SK-N-SH treated with all-trans-retinoic acid at 6 μM for 48 hours (cell line): ENCODE data around the gene DBP.

Experiments used
- ATAC-seq: fragments of 200-7000 bp; cut with Tn5 transposase; 3 replicates; pipeline ENCODE4 v1.9.1; 2020; ENCODE audit warnings: mild to moderate bottlenecking, moderate library complexity
- ARNTL ChIP-seq: fragments of 450-650 bp; formaldehyde crosslinking; IDR thresholded peaks from 2 replicates; pipeline ENCODE4 v1.5.0; 2020; ENCODE audit warnings: low read depth, mild to moderate bottlenecking, moderate library complexity, borderline replicate concordance
- BACH2 ChIP-seq: fragments of 250-450 bp; sonication (Bioruptor Pico); IDR thresholded peaks from 2 replicates; pipeline ENCODE4 v1.9.0; 2021; ENCODE audit warnings: mild to moderate bottlenecking, borderline replicate concordance
- CSRNP3 ChIP-seq: fragments of 250-450 bp; sonication (Bioruptor Pico); IDR thresholded peaks from 2 replicates; pipeline ENCODE4 v1.5.1; 2021; ENCODE audit warnings: mild to moderate bottlenecking, moderate library complexity
- ESRRG ChIP-seq: fragments of 250-450 bp; sonication (Bioruptor Pico); IDR thresholded peaks from 2 replicates; pipeline ENCODE4 v1.6.1; 2021; ENCODE audit warnings: mild to moderate bottlenecking
- GLIS3 ChIP-seq: fragments of 250-450 bp; sonication (Bioruptor Pico); IDR thresholded peaks from 2 replicates; pipeline ENCODE4 v1.5.0; 2020; ENCODE audit warnings: mild to moderate bottlenecking, moderate library complexity
- ISL1 ChIP-seq: fragments of 250-450 bp; sonication (Bioruptor Pico); IDR thresholded peaks from 2 replicates; pipeline ENCODE4 v2.1.2; 2022; ENCODE audit warnings: mild to moderate bottlenecking, moderate library complexity
- OSR1 ChIP-seq: fragments of 250-450 bp; sonication (Bioruptor Pico); IDR thresholded peaks from 2 replicates; pipeline ENCODE4 v1.8.0; 2022; ENCODE audit warnings: moderate library complexity, mild to moderate bottlenecking, inconsistent platforms
- PATZ1 ChIP-seq: fragments of 250-450 bp; sonication (Bioruptor Pico); IDR thresholded peaks from 2 replicates; pipeline ENCODE4 v1.8.0; 2020; ENCODE audit warnings: mild to moderate bottlenecking, moderate library complexity, borderline replicate concordance
- PPARA ChIP-seq: fragments of 250-450 bp; sonication (Bioruptor Pico); IDR thresholded peaks from 2 replicates; pipeline ENCODE4 v1.5.0; 2020; ENCODE audit warnings: mild to moderate bottlenecking, borderline replicate concordance
- RARB ChIP-seq: fragments of 250-450 bp; sonication (Bioruptor Pico); IDR thresholded peaks from 2 replicates; pipeline ENCODE4 v1.8.0; 2021; ENCODE audit warnings: mild to moderate bottlenecking, moderate library complexity
- SNAI2 ChIP-seq: fragments of 250-450 bp; sonication (Bioruptor Pico); IDR thresholded peaks from 2 replicates; pipeline ENCODE4 v1.5.0; 2020; ENCODE audit warnings: mild to moderate bottlenecking, moderate library complexity
- TOX ChIP-seq: fragments of 250-450 bp; sonication (Bioruptor Pico); IDR thresholded peaks from 2 replicates; pipeline ENCODE4 v1.8.0; 2021; ENCODE audit warnings: mild to moderate bottlenecking, moderate library complexity, borderline replicate concordance
- ZC3H10 ChIP-seq: fragments of 250-450 bp; sonication (Bioruptor Pico); IDR thresholded peaks from 2 replicates; pipeline ENCODE4 v1.5.1; 2021; ENCODE audit warnings: mild to moderate bottlenecking, moderate library complexity
- ZFP30 ChIP-seq: fragments of 450-650 bp; formaldehyde crosslinking; IDR thresholded peaks from 2 replicates; pipeline ENCODE4 v1.5.0; 2022; ENCODE audit warnings: mild to moderate bottlenecking, moderate library complexity
- ZNF8 ChIP-seq: fragments of 450-650 bp; formaldehyde crosslinking; IDR thresholded peaks from 2 replicates; pipeline ENCODE4 v1.5.0; 2020; ENCODE audit warnings: mild to moderate bottlenecking, moderate library complexity
- TF ChIP-seq, protein P1 (sequence below): fragments of 250-450 bp; sonication (Bioruptor Pico); IDR thresholded peaks from 2 replicates; pipeline ENCODE4 v1.5.1; 2020; ENCODE audit warnings: low read depth, mild to moderate bottlenecking, moderate library complexity
- TF ChIP-seq, protein P2 (sequence below): fragments of 250-450 bp; sonication (Bioruptor Pico); IDR thresholded peaks from 2 replicates; pipeline ENCODE4 v1.5.0; 2020; ENCODE audit warnings: mild to moderate bottlenecking, moderate library complexity

DBP gene

GRCh38 chr19:48596679-48597465, 40.3 kb downstream of the DBP start:
- TF ChIP-seq TOX (CRISPR knock-in tag) (no peak), ESRRG (CRISPR knock-in tag) (no peak), ISL1 (no peak), GLIS3 (CRISPR knock-in tag) (no peak)
- no peak for ATAC-seq

DNA sequence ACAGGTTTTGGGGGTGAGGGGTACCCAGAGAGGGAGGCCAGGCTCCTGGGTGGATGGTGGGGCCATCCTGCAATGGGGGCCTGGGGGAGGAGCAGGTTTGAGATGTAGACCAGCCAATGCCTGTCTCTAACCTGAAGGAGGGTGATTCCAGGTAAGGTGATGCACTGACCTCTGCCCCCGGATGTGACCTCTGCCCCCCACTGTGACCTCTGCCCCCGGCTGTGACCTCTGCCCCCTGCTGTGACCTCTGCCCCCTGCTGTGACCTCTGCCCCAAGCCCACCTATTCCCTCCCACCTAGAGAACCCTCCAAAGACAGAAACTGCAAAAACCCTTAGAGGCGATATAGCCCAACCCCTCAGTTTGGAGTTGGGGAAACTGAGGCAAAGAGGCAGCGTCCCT, 40.9 kb downstream of the DBP start:
- no peak for ATAC-seq
- TF ChIP-seq ZNF8 (CRISPR knock-in tag) (no peak), BACH2 (no peak), CSRNP3 (CRISPR knock-in tag) (no peak), ISL1 (no peak), OSR1 (CRISPR knock-in tag) (no peak)
- TF ChIP-seq, protein P1, sequence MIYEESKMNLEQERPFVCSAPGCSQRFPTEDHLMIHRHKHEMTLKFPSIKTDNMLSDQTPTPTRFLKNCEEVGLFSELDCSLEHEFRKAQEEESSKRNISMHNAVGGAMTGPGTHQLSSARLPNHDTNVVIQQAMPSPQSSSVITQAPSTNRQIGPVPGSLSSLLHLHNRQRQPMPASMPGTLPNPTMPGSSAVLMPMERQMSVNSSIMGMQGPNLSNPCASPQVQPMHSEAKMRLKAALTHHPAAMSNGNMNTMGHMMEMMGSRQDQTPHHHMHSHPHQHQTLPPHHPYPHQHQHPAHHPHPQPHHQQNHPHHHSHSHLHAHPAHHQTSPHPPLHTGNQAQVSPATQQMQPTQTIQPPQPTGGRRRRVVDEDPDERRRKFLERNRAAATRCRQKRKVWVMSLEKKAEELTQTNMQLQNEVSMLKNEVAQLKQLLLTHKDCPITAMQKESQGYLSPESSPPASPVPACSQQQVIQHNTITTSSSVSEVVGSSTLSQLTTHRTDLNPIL, result no peak

- TF ChIP-seq CSRNP3 (CRISPR knock-in tag), result no peak
- TF ChIP-seq, protein P2, sequence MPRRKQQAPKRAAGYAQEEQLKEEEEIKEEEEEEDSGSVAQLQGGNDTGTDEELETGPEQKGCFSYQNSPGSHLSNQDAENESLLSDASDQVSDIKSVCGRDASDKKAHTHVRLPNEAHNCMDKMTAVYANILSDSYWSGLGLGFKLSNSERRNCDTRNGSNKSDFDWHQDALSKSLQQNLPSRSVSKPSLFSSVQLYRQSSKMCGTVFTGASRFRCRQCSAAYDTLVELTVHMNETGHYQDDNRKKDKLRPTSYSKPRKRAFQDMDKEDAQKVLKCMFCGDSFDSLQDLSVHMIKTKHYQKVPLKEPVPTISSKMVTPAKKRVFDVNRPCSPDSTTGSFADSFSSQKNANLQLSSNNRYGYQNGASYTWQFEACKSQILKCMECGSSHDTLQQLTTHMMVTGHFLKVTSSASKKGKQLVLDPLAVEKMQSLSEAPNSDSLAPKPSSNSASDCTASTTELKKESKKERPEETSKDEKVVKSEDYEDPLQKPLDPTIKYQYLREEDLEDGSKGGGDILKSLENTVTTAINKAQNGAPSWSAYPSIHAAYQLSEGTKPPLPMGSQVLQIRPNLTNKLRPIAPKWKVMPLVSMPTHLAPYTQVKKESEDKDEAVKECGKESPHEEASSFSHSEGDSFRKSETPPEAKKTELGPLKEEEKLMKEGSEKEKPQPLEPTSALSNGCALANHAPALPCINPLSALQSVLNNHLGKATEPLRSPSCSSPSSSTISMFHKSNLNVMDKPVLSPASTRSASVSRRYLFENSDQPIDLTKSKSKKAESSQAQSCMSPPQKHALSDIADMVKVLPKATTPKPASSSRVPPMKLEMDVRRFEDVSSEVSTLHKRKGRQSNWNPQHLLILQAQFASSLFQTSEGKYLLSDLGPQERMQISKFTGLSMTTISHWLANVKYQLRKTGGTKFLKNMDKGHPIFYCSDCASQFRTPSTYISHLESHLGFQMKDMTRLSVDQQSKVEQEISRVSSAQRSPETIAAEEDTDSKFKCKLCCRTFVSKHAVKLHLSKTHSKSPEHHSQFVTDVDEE (CRISPR knock-in tag), result no peak
- no peak for TF ChIP-seq GLIS3 (CRISPR knock-in tag)
- TF ChIP-seq ZFP30, result no peak
- no peak for TF ChIP-seq TOX (CRISPR knock-in tag)
- TF ChIP-seq, protein P1, result no peak
- TF ChIP-seq OSR1 (CRISPR knock-in tag), result no peak
- no peak for TF ChIP-seq PATZ1 (CRISPR knock-in tag)
- no peak for TF ChIP-seq RARB (CRISPR knock-in tag)
- no peak for TF ChIP-seq SNAI2 (CRISPR knock-in tag)
- no peak for TF ChIP-seq ISL1
- no peak for TF ChIP-seq PPARA (CRISPR knock-in tag)
- no peak for TF ChIP-seq ARNTL (CRISPR knock-in tag)
- TF ChIP-seq ZNF8 (CRISPR knock-in tag), result no peak
- TF ChIP-seq ZC3H10 (CRISPR knock-in tag), result no peak
- TF ChIP-seq, all 23 proteins: peak for 0
- no peak for ATAC-seq
Measured at GRCh38 chr19:48595833-48596232, 41.3 kb downstream of the DBP start.
